Measurements from ENCODE around the gene ADAMTS7.
"Not testable (repeated sequence)": the region's sequence is repeated elsewhere in the genome, so short reads cannot be mapped to it uniquely, and the experiment has no call there.

Gene ADAMTS7

DNA sequence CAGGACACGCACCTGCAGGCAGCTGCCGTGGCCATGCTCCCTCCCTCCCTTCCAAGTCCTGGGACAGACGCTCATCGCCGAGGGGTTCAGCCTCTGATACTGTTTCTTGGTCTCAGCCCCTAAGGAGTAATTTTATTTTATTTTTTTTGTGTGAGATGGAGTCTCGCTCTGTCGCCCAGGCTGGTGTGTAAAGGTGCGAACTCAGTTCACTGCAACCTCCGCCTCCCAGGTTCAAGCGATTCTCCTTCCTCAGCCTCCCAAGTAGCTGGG, 53.7 kb downstream of the ADAMTS7 start:
- Histone ChIP-seq H3K4me3 (ENCODE audit: low read length) (no peak overlapping the region), H3K27me3 (ENCODE audit: control insufficient read depth, insufficient read depth, low read length) (no peaks in the 10 kb centered on the region), H3K27ac (ENCODE audit: low read depth, low read length) (no peak overlapping the region), H3K9ac (ENCODE audit: low read length) (no peak overlapping the region), H3K36me3 (ENCODE audit: control insufficient read depth, insufficient read depth, low read length) (no peaks in the 10 kb centered on the region), H3K4me1 (ENCODE audit: control insufficient read depth, insufficient read depth, low read length) (peaks cover 9% of the 10 kb centered on the region)

GRCh38 chr15:78756781-78757635, 54.3 kb downstream of the ADAMTS7 start:
- not testable (repeated sequence) for H3K27ac ChIP-seq (ENCODE audit: low read depth, low read length); H3K36me3 ChIP-seq (ENCODE audit: control insufficient read depth, insufficient read depth, low read length); H3K4me1 ChIP-seq (ENCODE audit: control insufficient read depth, insufficient read depth, low read length); H3K4me3 ChIP-seq (ENCODE audit: low read length); H3K27me3 ChIP-seq (ENCODE audit: control insufficient read depth, insufficient read depth, low read length); H3K9ac ChIP-seq (ENCODE audit: low read length)

DNA sequence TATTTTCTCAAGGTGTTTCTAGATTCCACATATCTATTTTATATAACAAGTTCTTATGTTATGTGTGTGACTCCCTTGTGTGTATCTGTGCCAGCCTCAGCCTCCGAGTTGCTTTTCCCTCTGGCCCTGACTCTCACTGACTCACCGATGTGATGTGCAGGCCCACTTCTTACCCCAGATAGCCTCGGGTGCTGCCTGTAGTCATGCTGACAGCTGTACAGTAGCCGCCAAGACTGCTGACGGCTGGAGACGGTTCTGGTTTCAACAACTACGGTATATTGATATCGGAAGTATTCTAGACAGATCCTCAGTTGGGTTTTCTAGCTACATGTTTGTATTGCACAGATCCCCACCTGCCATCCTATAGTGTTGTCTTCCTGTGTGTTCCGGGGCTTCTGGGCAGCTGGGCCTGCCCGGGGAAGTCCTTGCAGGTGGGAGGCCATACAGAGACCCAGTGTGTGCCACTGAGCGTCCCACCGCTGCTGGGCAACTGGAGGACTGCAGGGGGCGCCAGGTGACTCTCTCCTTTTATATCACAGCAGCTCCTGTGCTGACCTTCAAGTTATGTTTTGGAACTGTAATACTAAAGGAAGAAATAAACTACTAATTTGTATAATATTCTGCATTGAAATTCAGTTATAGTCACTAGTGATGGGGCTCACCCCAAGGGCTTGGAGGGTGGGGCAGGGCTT, 55.2 kb downstream of the ADAMTS7 start:
- H3K27ac ChIP-seq (ENCODE audit: low read depth, low read length) = peak overlapping the region; percentile 40
- H3K9ac ChIP-seq (ENCODE audit: low read length); H3K27me3 ChIP-seq (ENCODE audit: control insufficient read depth, insufficient read depth, low read length); H3K4me1 ChIP-seq (ENCODE audit: control insufficient read depth, insufficient read depth, low read length); H3K36me3 ChIP-seq (ENCODE audit: control insufficient read depth, insufficient read depth, low read length); H3K4me3 ChIP-seq (ENCODE audit: low read length): not testable (repeated sequence)

- not testable (repeated sequence) for H3K9ac ChIP-seq (ENCODE audit: low read length); H3K4me3 ChIP-seq (ENCODE audit: low read length); H3K27ac ChIP-seq (ENCODE audit: low read depth, low read length); H3K36me3 ChIP-seq (ENCODE audit: control insufficient read depth, insufficient read depth, low read length); H3K4me1 ChIP-seq (ENCODE audit: control insufficient read depth, insufficient read depth, low read length); H3K27me3 ChIP-seq (ENCODE audit: control insufficient read depth, insufficient read depth, low read length)
Measured at GRCh38 chr15:78754637-78755280, 56.5 kb downstream of the ADAMTS7 start.

DNA sequence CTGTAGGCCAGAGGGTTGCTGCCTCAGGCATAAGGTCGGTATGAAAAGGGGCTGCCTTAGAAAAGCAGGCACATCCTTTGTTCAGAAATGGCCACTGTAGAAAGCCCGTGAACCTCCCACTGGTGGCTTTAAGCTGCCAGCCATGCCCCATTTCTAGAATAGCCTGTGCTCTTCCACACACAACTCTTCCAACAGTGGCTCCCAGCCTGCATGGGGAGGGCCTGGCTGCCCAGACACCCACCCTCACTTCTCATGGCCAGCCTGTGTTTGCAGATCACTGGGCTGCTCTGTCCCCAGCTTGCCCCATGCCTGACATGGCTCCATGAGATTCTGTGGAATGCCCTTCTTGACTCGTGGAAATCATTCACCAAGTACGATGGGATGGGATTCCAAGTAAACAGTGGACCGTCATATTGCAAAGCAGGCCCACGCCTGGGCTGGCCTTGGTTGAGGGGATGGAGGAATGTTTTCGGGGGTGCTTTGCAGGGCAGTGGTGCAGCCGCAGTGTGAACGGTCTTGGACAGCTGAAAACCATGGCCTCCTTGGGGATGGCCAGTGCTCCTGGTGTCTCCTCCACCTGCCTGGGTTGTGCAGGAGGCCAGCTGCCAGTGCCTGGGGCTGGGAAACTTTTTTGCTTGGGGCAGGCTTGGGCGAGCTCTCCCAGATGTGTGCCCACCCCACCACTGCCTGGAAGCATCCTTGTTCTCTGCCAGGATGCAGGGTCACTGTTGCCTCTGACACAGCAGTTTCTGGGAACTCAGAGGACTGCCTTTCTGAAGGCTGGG, 57.3 kb downstream of the ADAMTS7 start:
- H3K9ac ChIP-seq (ENCODE audit: low read length); H3K27ac ChIP-seq (ENCODE audit: low read depth, low read length); H3K27me3 ChIP-seq (ENCODE audit: control insufficient read depth, insufficient read depth, low read length); H3K36me3 ChIP-seq (ENCODE audit: control insufficient read depth, insufficient read depth, low read length); H3K4me3 ChIP-seq (ENCODE audit: low read length); H3K4me1 ChIP-seq (ENCODE audit: control insufficient read depth, insufficient read depth, low read length): not testable (repeated sequence)

GRCh38 chr15:78753359-78753659, 58.0 kb downstream of the ADAMTS7 start:
- H3K9ac ChIP-seq (ENCODE audit: low read length); H3K4me1 ChIP-seq (ENCODE audit: control insufficient read depth, insufficient read depth, low read length): not testable (repeated sequence)

GRCh38 chr15:78752492-78753358, 58.5 kb downstream of the ADAMTS7 start:
- no peak overlapping the region for H3K9ac ChIP-seq (ENCODE audit: low read length)
- no peaks in the 10 kb centered on the region for H3K27me3 ChIP-seq (ENCODE audit: control insufficient read depth, insufficient read depth, low read length)
- no peaks in the 10 kb centered on the region for H3K36me3 ChIP-seq (ENCODE audit: control insufficient read depth, insufficient read depth, low read length)
- H3K4me1 ChIP-seq (ENCODE audit: control insufficient read depth, insufficient read depth, low read length) = peaks cover 4% of the 10 kb centered on the region
- H3K27ac ChIP-seq (ENCODE audit: low read depth, low read length) = no peak overlapping the region
- no peak overlapping the region for H3K4me3 ChIP-seq (ENCODE audit: low read length)

More at GRCh38 chr15:78753359-78753659, 58.0 kb downstream of the ADAMTS7 start:
- not testable (repeated sequence) for H3K36me3 ChIP-seq (ENCODE audit: control insufficient read depth, insufficient read depth, low read length); H3K27me3 ChIP-seq (ENCODE audit: control insufficient read depth, insufficient read depth, low read length); H3K4me3 ChIP-seq (ENCODE audit: low read length); H3K27ac ChIP-seq (ENCODE audit: low read depth, low read length)

- no peak overlapping the region for H3K9ac ChIP-seq (ENCODE audit: low read length)
- H3K4me3 ChIP-seq (ENCODE audit: low read length) = no peak overlapping the region
- no peak overlapping the region for H3K27ac ChIP-seq (ENCODE audit: low read depth, low read length)
- H3K36me3 ChIP-seq (ENCODE audit: control insufficient read depth, insufficient read depth, low read length) = no peaks in the 10 kb centered on the region
- H3K4me1 ChIP-seq (ENCODE audit: control insufficient read depth, insufficient read depth, low read length) = peaks cover 4% of the 10 kb centered on the region
- H3K27me3 ChIP-seq (ENCODE audit: control insufficient read depth, insufficient read depth, low read length) = no peaks in the 10 kb centered on the region
Measured at GRCh38 chr15:78751602-78751979, 59.7 kb downstream of the ADAMTS7 start.

- H3K36me3 ChIP-seq (ENCODE audit: control insufficient read depth, insufficient read depth, low read length); H3K4me1 ChIP-seq (ENCODE audit: control insufficient read depth, insufficient read depth, low read length); H3K27me3 ChIP-seq (ENCODE audit: control insufficient read depth, insufficient read depth, low read length): not testable (repeated sequence)
- peak overlapping the region; percentile 27 for H3K4me3 ChIP-seq (ENCODE audit: low read length)
- peak overlapping the region; percentile 56 for H3K27ac ChIP-seq (ENCODE audit: low read depth, low read length)
- H3K9ac ChIP-seq (ENCODE audit: low read length) = peak overlapping the region; percentile 4
Measured at GRCh38 chr15:78750974-78751601, 60.2 kb downstream of the ADAMTS7 start.

DNA sequence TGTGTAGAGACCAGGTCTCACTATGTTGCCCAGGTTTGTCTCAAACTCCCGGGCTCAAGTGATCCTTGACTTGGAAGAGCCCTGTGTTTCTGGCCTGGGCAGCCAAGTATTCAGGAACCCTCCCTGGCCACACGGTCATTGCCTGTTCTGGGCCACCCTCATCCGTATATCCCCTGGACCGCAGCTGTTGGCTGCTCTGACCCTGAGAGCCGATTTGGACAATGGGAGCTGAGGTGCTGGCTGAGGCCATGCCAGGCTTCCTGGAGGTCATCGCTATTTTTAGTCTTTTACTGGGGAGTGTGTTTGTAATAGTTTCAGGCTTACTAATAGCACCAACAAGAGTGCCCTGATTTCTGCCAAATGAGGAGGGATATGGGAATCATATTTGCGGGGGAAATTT, 60.7 kb downstream of the ADAMTS7 start:
- peak overlapping the region; percentile 27 for H3K4me3 ChIP-seq (ENCODE audit: low read length)
- peaks cover 4% of the 10 kb centered on the region for H3K4me1 ChIP-seq (ENCODE audit: control insufficient read depth, insufficient read depth, low read length)
- no peaks in the 10 kb centered on the region for H3K36me3 ChIP-seq (ENCODE audit: control insufficient read depth, insufficient read depth, low read length)
- no peaks in the 10 kb centered on the region for H3K27me3 ChIP-seq (ENCODE audit: control insufficient read depth, insufficient read depth, low read length)
- H3K9ac ChIP-seq (ENCODE audit: low read length) = peak overlapping the region; percentile 4
- H3K27ac ChIP-seq (ENCODE audit: low read depth, low read length) = peak overlapping the region; percentile 56

DNA sequence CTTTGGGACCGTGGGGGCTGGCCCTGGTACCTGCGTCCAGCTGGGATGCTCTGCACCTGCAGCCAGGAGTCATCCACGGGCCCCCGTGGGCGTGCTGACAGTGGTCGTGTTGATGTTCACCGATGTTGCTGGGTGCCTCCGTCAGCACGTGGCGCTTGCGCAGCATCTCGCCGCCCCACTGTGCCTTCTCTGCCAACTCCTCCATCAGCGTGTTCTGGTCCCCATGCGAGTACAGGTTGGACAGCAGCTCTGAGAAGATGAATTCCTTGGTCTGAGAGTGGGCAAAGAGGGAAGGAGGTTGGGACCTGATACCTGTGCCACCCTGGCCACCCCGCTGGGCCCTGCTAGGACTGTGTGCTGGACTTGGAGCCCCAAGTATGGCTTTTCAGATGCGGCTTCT, 61.4 kb downstream of the ADAMTS7 start:
- Histone ChIP-seq H3K27me3 (ENCODE audit: control insufficient read depth, insufficient read depth, low read length) (no peaks in the 10 kb centered on the region), H3K9ac (ENCODE audit: low read length) (no peak overlapping the region), H3K36me3 (ENCODE audit: control insufficient read depth, insufficient read depth, low read length) (no peaks in the 10 kb centered on the region), H3K27ac (ENCODE audit: low read depth, low read length) (no peak overlapping the region), H3K4me1 (ENCODE audit: control insufficient read depth, insufficient read depth, low read length) (peaks cover 4% of the 10 kb centered on the region), H3K4me3 (ENCODE audit: low read length) (no peak overlapping the region)

Data from rectal smooth muscle tissue (tissue), 1 donor.